K562 (cell line): Measurements from ENCODE around the gene SUSD5. TPM values are rescaled to one million over a fixed set of nuclear protein-coding genes. Genes with fewer than 3 reads are reported as not detected.

ENCODE experiments used
- CHD7 ChIP-seq: fragments of 200-600 bp; sonication (generic); IDR thresholded peaks from one replicate; pipeline ENCODE4 v1.6.1; 2012; ENCODE audit warnings: mild to moderate bottlenecking, low read depth, low read length, inconsistent platforms
- CLOCK ChIP-seq: fragments of 250-450 bp; sonication (Bioruptor Pico); IDR thresholded peaks from 2 replicates; pipeline ENCODE4 v1.4.0; 2020; ENCODE audit warnings: mild to moderate bottlenecking, moderate library complexity, borderline replicate concordance
- ELF4 ChIP-seq: fragments of 450-650 bp; formaldehyde crosslinking; IDR thresholded peaks from 2 replicates; pipeline ENCODE4 v1.4.0; 2022; ENCODE audit warnings: missing genetic modification characterization
- ERF ChIP-seq: fragments of 450-650 bp; formaldehyde crosslinking; IDR thresholded peaks from 2 replicates; pipeline ENCODE4 v1.4.0; 2020; ENCODE audit warnings: mild to moderate bottlenecking, mixed read lengths
- HLTF ChIP-seq: fragments of 450-650 bp; IDR thresholded peaks from 2 replicates; pipeline ENCODE4 v1.6.1; 2016
- KLF6 ChIP-seq: fragments of 250-450 bp; sonication (Bioruptor Pico); IDR thresholded peaks from 2 replicates; pipeline ENCODE4 v1.4.0; 2020; ENCODE audit warnings: mild to moderate bottlenecking, moderate library complexity, borderline replicate concordance
- MTA1 ChIP-seq: fragments of 450-650 bp; IDR thresholded peaks from 2 replicates; pipeline ENCODE4 v1.6.1; 2017; ENCODE audit warnings: borderline replicate concordance
- MYBL2 ChIP-seq, 2 experiments: fragments of 450-650 bp in 1 of 2; sonication (generic) in 1 of 2; formaldehyde crosslinking in 1 of 2; IDR thresholded peaks; 2 replicates each; pipeline versions ENCODE4 v1.6.1 to v1.8.1; 2017 to 2022; ENCODE audit warnings: borderline replicate concordance in 1 of 2, inconsistent platforms in 1 of 2, low read depth in 1 of 2, mild to moderate bottlenecking in 1 of 2, missing genetic modification reagents in 1 of 2, moderate library complexity in 1 of 2
- PHF21A ChIP-seq: fragments of 450-650 bp; IDR thresholded peaks from 2 replicates; pipeline ENCODE4 v1.6.1; 2017; ENCODE audit warnings: low read depth, borderline replicate concordance
- RAD21 ChIP-seq, 2 experiments: fragments of 250-450 bp in 1 of 2; fragments of 450-650 bp in 1 of 2; sonication (Bioruptor Pico) in 1 of 2; formaldehyde crosslinking in 1 of 2; IDR thresholded peaks in 1 of 2; conservative IDR thresholded peaks in 1 of 2; 2 replicates each; pipeline versions ENCODE4 v1.4.0 to v1.8.0; 2020 to 2022; ENCODE audit warnings: mild to moderate bottlenecking in 2 of 2, moderate library complexity in 1 of 2
- TAL1 ChIP-seq: fragments of 450-650 bp; IDR thresholded peaks from 2 replicates; pipeline ENCODE4 v1.6.1; 2016; ENCODE audit warnings: mild to moderate bottlenecking
- VEZF1 ChIP-seq: fragments of 200-800 bp; sonication (Bioruptor generic); IDR thresholded peaks from 2 replicates; pipeline ENCODE4 v1.6.1; 2017; ENCODE audit warnings: missing genetic modification characterization, missing compliant biosample characterization
- ZNF75A ChIP-seq: fragments of 450-650 bp; formaldehyde crosslinking; IDR thresholded peaks from 2 replicates; pipeline ENCODE4 v1.4.0; 2020; ENCODE audit warnings: mild to moderate bottlenecking
- polyA plus RNA-seq, 8 experiments: library from polyadenylated mRNA; depleted of rRNA in 4 of 8; stranded (reverse) in 5 of 8; unstranded in 3 of 8; fragments of >200 nt; fragmentation: Nextera tagmentation in 2 of 8; fragmentation: Illumina TruSeq in 1 of 8; extraction: Ambion mirVana in 2 of 8; extraction: Trizol in 1 of 8; gene quantifications; 2 replicates each; pipeline versions ENCODE4 v1.2.1 to v1.2.3, GENCODE V29; 2011 to 2014; ENCODE audit warnings: inconsistent platforms in 1 of 8, missing spikeins in 1 of 8
- total RNA-seq, 7 experiments: library from RNA; depleted of rRNA in 6 of 7; stranded (reverse); fragments of >200 nt in 6 of 7; fragmentation: Illumina TruSeq in 2 of 7; extraction: Trizol in 2 of 7; gene quantifications; 2 replicates each; pipeline versions ENCODE4 v1.2.1 to v1.2.3, GENCODE V29; 2011 to 2021; ENCODE audit warnings: low replicate concordance in 1 of 7

The SUSD5 gene
- total and polyA plus RNA-seq, 9 of the 15 experiments (the other 6 are each of a cell fraction or from before 2014, with no cell fraction given) = not detected

GRCh38 chr3:33229066-33229465, 10.5 kb upstream of the SUSD5 start (continued):
- TF ChIP-seq RAD21 (CRISPR knock-in tag; conservative IDR thresholded peaks at IDR 0.05 in 1 of 2, IDR thresholded peaks at IDR 0.05 in 1 of 2) = no peak
- no peak for TF ChIP-seq CLOCK
- no peak for TF ChIP-seq ERF (CRISPR knock-in tag)
- no peak for TF ChIP-seq VEZF1 (CRISPR knock-in tag)
- no peak for TF ChIP-seq KLF6
- TF ChIP-seq PHF21A = no peak
- no peak for TF ChIP-seq ZNF75A (CRISPR knock-in tag)
- no peak for TF ChIP-seq HLTF
- peak; percentile 81 for TF ChIP-seq TAL1
- 0 out of 2 replicates have a peak, but pooled peaks have one; percentile 29 for TF ChIP-seq ELF4
- TF ChIP-seq MTA1 = no peak
- TF ChIP-seq MYBL2 (IDR thresholded peaks at IDR 0.05; ENCODE audit: low read depth) = 0 out of 2 replicates have a peak, but pooled peaks have one; percentile 15
- no peak for TF ChIP-seq MYBL2 (CRISPR knock-in tag; IDR thresholded peaks at IDR 0.05; ENCODE audit: borderline replicate concordance)
- TF ChIP-seq CHD7 = no peak
